DMS153 treated with DMSO at 0.1 percent for 48 hours (cell line): ENCODE results near the gene DOK4.

Experiments used
- DNase-seq: peaks from one replicate; lab custom pipeline; 2025; ENCODE audit not compliant: unreplicated experiment; lab: John Stamatoyannopoulos, UW

Gene DOK4

GRCh38 chr16:57485916-57486857, at the start of gene DOK4:
Gene DOK4, minus strand, starts transcription at chr16:57486493. Its CDS starts 6,986 bp downstream, at chr16:57479507.
- peak; percentile 45 for DNase-seq

GRCh38 chr16:57535680-57536305, 49.5 kb upstream of the DOK4 start:
- peak; percentile 24 for DNase-seq

DNA sequence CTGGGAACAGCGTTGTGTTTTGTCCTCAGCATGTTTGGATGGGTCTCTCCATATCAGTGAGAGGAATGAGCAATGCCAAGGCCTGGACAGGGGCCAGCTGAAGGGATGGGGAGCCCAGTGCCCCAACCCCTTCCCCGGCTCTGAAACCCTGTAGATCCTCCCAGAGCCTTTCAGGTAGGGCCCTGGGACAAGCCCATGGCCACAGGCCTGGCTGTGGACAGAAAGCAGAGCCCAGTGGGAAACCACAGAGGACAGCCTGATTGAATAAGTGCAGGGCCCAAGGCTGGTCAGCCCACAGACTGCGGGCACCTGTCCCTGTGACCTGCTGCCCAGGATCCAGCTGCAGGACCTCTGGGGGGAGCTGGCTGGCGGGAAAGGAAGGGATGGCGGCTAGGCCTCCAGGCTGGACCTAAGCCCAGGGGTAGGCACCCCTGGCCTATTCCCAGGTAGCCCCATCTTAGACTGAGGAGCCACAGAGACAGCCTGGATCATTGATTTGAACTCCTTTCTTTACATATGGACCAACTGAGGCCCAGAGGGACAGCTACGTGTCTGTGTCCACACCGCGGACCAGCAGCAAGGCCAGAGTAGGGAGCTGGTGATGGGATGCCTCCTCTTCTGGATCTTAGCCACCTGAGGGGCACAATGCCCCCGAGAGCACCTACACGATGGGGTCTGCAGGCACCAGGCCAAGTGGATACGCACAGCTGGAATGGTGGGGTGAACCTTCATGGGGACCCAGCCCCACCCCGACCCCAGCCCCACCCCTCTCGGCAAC, 48.8 kb upstream of the DOK4 start:
- no peak for DNase-seq

- no peak for DNase-seq
Measured at GRCh38 chr16:57534337-57534880, 48.1 kb upstream of the DOK4 start.

- no peak for DNase-seq
Measured at GRCh38 chr16:57533431-57534336, 47.4 kb upstream of the DOK4 start.

DNA sequence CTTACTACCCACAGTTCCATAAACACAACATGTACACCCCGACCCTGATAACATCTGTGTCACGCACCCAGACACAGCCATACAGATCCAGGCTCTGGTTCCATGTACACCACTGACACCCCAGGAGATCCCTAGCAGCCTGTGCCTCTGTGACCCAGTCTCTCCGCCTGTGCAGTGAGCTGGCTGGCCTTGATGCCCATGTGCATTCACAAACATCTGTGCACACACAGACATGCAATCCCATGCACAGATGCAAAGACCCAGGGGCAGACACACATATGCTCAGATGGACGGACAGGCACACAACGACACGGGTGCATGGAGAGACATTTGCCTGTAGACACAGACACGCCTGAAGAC, 46.0 kb upstream of the DOK4 start:
- DNase-seq: no peak

DNA sequence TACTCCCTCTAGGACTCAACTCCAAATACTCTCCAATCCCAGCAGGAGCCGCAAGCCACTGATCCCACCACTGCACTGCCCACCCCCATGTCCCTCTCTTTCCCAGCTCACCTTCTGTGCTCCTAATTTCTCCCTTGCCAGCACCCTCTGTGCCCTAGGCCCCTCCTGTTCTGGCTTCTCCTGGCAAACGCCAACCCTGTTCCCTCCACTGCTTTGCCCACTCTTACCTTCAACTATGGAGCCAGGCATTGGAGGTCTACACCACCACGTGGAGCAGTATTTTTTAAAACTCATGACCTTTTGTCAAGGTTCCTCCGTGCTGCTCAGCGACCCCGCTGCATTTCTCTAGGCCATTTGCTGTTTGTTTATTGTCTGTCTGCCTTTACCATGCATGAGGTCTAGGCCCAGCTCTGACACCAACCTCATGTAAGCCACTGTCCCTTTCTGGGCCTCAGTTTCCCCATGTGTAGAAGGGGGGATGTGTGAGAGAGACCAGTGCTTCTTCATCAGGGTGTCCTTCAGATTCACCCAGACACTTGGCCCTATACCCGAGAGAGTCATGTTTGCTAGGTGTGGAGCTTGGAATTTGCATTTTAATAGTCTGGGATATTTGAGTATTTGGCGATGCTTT, 45.5 kb upstream of the DOK4 start:
- no peak for DNase-seq

DNA sequence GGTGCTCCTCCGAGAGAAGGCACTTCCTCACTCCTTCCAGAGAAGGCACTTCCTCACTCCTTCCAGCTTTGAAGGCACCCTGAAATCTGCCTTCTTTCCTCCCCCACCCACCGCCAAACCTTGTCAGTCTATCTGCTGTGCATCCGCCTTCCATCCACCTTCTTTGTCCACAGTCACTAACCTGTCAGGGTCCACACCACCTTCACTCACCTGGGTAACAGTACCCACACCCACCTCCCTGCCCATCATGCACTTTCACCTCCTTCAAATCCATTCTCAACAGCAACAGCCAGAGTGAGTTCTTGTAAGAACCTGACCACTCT, 44.9 kb upstream of the DOK4 start:
- DNase-seq: no peak

DNA sequence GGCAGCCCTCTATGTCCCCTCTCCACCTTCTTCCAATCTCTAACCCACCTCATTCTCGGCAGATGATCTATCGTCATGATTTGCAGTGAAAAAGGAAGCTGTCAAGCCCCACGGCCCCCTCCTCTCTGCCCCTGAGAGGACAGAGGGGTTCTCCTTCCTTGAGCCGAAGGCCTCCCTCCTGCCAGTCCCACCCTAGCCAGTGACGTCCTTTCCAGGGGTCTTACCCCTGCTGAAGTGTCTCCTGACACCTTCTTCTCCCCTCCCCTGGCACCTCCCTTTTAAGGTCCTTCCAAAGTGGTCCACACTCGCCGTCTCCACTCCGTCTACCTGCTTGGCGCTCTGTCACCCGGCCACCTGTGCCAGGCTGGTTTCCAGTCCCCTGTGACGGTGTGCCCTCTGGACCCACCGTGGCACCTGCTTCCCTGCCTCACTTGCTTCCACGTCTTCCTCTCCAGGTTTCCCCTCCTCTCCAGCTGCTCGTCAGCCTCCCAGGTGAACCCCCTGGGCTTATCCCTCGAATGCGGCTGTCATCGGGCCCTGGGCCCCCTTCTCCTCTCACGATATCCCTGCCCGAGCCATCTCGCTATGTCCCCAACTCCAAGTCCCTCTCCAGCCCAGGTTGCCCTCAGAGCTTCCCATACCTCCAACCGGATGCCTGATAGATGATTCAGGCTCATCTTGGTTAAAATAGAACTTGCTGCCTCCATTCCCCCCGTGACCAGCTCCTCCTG, 44.4 kb upstream of the DOK4 start:
- no peak for DNase-seq

DNA sequence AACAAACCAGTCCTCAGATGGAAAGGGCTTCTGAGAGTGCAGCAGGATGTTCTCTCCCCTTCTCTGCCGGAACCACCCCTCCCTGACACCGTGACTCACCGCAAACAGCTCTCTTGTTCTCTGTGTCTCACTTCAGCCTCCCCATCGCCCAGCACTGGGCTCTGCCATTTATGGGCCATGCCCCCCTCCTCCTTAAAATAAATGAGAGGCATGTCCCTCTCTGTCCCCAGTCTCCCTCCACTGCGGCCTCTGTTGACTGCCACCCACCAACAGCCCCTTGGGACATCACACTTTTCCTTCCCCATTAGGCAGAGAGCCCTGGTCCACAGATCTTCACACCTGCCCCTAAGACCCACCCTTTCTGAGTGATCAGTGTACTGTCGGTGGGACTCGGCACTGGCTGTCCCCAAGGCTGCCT, 43.8 kb upstream of the DOK4 start:
- DNase-seq: peak; percentile 12

DNA sequence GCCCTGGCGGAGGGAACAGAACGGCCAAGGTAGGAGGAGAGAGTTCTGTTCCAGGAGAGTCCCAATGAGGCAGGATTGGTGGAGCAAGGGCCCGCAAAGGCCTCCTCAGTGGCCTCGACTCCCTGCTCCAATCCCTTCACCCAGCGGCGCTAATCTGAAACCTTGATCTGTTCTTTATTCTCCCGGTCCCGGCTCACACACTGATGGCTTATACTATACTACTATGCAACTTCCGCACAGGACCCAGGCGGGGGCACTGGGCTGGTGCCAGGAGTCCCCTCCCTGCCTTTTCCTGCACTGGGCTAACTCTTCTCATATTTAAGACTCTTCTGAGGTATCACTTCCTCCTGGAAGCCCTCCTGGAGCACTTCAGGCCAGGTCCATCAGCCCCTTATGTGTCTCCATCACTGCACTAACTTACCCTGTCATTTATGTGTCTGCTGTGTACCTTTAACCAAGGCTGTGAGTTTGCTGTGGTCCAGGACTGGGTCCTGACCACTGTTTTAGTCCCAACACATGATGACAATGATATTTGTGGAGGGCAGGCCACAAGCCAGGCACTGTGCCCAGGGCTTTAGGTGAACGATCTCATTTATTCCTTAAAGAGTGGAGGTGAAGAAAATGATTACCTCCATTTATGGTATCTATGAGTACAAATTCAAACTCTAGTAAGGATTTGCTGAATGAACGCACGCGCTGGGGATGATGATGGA, 43.3 kb upstream of the DOK4 start:
- no peak for DNase-seq

GRCh38 chr16:57528499-57529390, 42.5 kb upstream of the DOK4 start:
- DNase-seq: no peak

DNA sequence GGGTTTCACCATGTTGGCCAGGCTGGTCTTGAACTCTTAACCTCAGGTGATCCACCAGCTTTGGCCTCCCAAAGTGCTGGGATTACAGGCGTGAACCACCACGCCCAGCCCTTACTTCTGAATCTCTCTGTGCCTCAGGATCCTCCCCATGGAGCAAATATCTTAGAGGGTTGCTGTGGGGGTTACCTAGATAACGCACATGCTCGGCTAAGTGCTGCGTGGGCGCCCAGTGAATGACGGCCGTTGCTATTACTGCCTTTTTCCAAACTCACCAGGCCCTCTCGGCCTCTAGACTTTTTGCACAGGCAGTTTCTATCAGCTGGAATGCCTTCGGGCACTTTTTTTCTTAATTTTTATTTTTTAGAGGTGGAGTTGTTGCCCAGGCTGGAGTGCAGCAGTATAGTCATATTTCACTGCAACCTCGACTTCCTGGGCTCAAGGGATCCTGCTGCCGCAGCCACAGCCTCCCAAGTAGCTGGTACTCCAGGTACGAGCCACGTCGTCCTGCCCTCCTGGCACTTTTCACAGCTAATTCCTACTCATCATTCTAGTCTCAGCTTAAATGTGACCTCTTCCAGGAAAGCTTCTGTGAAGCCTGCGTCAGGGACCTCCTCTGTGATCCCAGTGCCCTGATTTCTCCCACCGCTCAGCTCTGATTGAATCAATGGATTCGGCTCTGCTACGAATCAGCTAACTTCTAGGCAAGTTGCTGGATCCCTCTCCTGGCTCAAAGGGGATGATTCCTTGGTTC, 41.5 kb upstream of the DOK4 start:
- no peak for DNase-seq

- DNase-seq: no peak
Measured at GRCh38 chr16:57527027-57527426, 40.7 kb upstream of the DOK4 start.

DNA sequence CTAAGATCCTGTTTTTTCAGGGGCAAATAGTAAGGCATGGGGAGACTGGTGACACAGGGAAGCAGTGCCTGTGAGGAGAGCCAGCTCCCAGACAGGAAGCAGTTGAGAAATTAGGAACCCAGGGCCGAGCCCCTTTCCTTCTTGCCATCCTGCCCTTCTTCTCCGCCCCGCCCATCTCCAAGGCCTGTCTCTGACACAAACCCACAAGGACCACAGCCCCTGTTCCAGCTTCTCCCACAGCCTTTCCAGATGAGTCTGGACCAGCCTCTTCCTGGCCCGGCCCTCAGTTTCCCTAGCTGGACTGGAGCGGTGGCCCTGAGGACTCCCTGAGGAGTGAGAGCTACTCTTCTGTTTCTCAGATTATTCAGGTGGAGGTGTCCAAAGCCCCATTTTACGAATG, 40.2 kb upstream of the DOK4 start:
- DNase-seq: no peak

DNA sequence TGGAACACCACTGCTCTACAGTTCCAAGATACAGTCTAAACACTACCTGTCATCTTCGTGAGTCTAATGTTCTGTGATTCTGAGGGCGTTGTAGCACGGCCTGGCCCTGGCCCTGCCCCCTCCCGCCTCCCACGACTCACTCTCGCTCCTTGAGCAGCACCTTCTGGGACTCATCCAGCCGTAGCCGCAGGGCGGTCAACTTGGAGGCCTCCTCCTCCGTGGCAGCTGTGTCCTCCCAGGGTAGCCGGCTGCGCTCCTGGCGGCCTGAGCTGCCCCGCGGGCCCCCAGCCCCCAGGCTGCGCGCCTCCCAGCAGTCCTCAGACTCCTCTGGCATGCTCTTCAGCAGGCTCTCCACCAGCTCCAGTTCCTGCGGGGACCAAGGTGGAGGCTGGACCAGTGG, 39.5 kb upstream of the DOK4 start:
- no peak for DNase-seq

- DNase-seq: no peak
Measured at GRCh38 chr16:57522960-57523359, 36.7 kb upstream of the DOK4 start.
